GM19035 (cell line): ENCODE measurements around the gene EMC8.

ENCODE experiments used
- ATAC-seq: cut with Tn5 transposase; IDR thresholded peaks from one replicate; pipeline ENCODE4 v1.9.1; 2021; ENCODE audit not compliant: unreplicated experiment

The EMC8 gene

GRCh38 chr16:85757341-85757822, 42.0 kb downstream of the EMC8 start:
- no peak for ATAC-seq

DNA sequence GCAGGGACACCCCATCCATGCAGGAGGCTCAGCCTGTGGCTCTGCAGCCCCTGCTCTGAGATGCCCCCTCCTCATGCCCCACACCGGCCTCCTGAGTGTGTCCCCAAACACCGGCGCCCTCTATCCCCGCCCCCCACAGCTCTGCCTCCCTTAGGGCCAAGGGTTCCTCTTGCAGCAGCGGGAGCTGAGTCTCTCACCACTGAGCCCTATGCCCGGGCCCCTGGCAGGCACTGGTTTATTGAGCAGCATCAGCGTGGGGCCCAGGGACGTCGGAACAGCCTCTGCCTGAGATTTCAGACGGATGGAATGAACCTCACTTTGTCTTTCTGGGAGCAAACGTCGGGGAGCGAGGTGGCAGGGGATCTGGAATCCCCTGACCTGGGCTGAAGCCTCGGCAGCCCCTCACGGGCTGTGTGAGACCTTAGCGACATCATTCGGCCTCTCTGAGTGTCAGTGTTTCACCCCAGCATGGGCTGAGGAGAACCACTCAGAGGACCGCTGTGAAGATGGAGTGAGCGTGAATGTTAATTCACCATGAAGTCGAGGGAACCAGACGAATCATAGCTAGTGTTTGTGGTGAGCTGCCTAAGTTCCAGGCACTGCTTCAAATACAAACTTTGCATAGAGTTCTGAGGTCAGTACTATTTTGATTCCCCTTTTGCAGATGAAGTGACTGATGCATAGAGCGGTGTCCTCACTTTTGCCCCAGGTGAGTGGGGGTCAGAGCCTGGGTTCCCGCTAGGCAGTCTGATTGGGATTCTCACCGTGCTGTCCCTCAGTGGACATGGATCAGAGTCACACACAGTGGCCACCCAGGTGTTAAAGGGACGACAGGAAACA, 43.2 kb downstream of the EMC8 start:
- ATAC-seq, result peak; percentile 55

DNA sequence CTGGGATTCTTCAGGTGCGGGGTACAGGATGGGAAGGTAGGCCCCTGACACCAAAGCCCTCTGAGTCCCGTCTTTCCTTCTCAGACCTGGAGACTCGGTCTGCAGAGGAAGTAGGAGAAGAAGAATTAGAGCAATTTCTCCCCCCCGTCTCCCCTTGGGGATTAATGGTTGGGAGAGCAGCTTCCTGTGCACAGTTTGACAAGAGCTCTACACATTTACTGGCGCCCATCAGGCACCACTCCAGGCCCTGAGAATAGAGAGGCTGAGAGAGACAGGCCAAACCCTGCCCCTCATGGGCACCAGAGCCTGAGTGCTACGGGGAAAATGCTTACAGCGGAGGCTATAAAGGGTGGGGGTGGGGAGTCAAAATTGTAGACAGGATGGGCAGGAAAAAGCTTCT, 44.9 kb downstream of the EMC8 start:
- no peak for ATAC-seq

DNA sequence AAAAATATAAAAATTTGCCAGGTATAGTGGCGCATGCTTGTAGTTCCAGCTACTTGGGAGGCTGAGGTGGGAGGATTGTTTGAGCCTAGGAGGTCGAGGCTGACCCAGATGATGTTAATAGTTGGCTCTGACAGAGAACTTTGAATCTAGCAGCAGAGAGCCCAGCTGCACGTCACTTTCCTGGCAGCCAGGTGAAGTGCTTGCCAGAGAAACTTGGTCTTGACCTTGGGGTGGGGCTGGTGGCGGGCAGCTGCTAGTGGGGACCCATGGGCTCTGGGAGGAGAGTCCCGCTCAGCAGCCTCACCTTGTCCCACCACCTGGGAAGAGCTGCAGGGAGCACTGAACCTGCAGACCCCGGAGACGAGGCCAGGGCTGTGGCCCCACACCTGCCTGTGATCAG, 45.4 kb downstream of the EMC8 start:
- no peak for ATAC-seq

GRCh38 chr16:85753559-85753958, 45.8 kb downstream of the EMC8 start:
- ATAC-seq, result no peak

DNA sequence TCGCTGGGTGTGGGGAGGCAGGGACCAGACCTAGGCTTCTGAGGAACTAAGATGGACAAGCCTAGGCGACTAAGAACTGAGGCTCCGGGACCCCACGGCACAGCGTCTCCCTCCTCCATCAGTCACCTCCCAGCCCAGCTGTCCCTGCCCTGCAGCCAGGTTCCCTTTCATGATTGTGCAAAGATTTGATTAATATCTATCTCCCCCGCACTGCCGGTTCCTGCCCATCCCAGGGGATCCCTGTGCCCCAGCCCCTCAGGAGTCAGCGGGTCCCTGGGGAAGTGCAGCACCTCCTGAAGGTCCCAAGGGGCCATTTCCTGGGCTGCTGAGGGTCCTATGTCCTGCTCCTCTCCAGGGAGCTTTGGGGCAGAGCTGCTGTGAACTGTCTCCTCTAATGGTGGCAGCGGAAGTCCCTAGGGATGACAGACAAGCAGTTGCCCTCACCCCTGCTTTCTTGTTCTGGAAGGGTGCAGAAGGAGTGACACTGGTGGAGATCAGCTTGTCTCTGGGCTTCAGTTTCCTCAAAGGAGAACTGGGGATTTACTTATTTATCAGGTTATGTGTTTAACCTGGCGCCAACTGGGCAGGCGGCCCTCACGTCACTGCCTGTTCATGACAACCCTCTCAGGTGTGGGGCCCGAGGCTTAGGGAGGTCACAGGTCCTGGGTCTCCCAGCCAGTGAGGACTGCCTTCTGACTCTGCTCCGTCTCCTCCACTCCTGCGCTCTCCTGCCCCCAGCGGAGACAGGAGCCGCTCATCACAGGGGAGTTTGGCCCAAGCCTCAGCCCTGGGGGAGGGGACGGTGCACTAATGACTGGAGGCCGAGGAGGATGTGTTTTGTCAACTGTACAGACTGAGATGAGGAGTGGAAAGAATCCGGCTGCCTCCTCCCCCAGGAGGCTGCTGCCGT, 46.6 kb downstream of the EMC8 start:
- no peak for ATAC-seq

- ATAC-seq, result no peak
Observed at GRCh38 chr16:85751698-85752501, 47.4 kb downstream of the EMC8 start.

DNA sequence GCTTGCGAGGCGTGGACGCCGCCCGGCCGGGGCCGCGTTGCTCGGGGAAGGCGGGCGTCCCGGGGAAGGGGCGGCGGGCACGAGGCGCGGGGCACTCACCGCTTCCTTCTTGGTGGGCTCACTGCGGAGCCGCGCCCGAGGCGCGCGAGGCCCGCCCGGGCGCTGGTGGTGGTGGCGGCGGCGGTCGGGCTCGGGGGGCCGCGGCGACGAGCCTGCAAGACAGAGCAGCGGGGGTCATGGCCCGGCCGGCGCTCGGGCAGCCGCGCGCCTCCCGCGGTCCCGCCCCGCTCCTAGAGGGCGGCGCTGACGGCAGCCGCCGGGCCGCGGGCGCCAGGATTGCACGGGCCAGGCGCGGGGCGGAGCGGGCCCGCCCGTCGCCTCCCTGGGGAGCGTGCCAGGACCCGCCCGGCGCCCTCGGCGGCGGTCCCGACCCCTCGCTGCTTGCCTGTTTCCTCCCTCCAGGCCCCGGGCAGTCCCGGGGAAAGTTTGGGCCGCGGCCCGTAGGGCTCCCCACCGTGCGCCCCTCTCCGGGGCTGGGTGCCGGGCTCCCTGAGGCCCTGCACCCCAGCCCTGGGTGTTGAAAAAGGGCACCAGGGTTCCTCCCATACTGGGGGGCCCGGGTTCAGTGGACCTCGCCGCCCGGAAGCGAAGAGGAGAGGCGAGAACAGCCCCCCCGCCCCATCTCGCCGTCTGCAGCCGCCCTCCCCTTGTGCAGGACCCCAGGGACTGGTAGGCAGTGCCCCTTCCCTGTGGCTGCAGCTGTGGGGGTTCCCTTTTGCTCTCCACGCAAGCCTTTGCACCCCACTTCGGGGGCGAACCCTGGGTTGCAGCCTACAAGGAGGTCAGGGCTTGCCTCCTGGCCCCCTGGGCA, 48.3 kb downstream of the EMC8 start, which contains the start of gene C16orf74:
Gene C16orf74, minus strand, starts transcription at position 270 of the 871 bp plus-strand sequence. CDS start 15,879 bp downstream, outside the sequence.
- ATAC-seq, result no peak

GRCh38 chr16:85750146-85750826, 49.1 kb downstream of the EMC8 start:
- no peak for ATAC-seq

GRCh38 chr16:85749771-85750145, 49.6 kb downstream of the EMC8 start:
- ATAC-seq, result no peak

DNA sequence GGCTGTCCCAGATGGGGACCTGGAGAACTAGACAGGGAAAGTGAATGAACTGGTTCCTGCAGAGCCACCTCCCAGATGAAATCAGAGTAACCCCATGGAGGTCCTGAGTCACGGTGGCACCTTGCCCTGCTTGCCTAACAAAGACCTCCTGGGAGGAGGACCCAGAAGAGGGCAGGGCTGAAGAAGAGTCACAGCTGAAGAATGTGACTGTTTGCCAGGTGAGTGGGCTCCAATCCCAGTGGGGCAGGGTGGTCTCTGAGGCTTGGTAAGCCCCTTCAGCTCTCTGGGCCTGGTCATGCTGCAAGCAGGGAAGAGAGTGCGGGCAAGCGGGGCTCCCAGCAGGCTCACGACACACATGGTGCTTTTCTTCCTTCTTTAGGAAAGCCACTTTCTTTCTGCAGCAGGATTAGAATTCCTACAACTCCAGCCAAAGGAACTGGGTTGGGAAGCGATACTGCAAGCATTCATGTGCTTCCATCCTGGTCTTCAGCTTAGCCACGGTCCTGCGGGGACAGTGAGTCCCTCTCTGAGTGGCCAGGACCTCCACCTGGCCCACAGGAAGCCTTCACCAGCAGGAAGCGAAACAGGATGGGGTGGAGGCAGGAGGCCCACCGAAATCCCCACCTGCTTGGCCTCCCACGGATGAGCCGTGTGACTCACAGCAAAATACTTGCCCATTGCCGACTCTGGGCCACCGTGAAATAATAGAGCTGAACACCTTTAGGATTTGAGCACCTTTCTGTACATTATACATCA, 52.7 kb downstream of the EMC8 start:
- no peak for ATAC-seq

DNA sequence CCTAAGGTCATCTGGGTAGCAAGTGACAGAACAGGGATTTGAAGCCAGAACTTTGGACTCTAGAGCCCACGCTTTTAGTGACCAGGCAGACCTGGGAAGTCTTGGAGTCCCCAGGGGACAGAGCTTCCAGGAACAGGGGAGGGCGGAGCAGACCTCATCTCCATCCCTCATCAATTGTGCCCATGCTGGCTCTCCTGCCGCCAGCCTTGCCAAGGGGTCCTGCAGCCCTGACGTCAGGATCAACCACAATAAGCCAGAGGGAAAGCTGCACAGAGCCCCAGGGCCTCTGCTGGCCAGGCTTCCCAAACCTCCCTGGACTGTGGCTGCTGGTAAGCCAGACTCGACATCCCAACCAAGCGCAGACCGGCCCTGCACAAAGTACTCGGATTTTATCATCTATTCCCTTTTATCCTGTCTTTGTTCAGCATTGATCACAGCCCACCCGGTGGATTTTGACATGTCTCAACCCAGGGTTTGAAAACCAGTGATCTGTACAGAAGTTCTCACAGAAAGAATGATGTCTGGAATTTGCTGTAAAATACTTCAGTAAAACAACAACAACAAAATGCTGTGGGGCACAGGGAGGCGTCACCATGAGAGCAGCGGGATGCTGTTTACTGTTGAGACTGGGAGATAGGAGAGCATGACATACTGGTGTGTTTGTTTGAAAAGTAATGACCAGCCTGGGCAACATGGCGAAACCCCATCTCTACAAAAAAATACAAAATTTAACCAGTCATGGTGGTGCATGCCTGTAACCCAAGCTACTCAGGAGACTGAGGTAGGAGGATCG, 60.2 kb downstream of the EMC8 start:
- ATAC-seq, result no peak

- no peak for ATAC-seq
Observed at GRCh38 chr16:85736921-85737320, 62.4 kb downstream of the EMC8 start.

GRCh38 chr16:85735946-85736345, 63.4 kb downstream of the EMC8 start:
- ATAC-seq, result no peak

- ATAC-seq, result peak; percentile 89
Observed at GRCh38 chr16:85735225-85735635, 64.1 kb downstream of the EMC8 start.

- no peak for ATAC-seq
Observed at GRCh38 chr16:85734311-85735017, 64.9 kb downstream of the EMC8 start.

GRCh38 chr16:85733839-85734170, 65.5 kb downstream of the EMC8 start:
- ATAC-seq, result no peak
